Muscle of arm (tissue), 12 donors: ENCODE data around the gene GOLGA8B. TPM values are rescaled to one million over a fixed set of nuclear protein-coding genes. Genes with fewer than 3 reads are reported as not detected.
"Not testable (repeated sequence)": the region's sequence is repeated elsewhere in the genome, so short reads cannot be mapped to it uniquely, and the experiment has no call there.

Experiments used
- DNase-seq: peaks from one replicate; pipeline ENCODE4 v3.0.0-alpha.2; 2013
- polyA plus RNA-seq, 12 donors: library from polyadenylated mRNA; unstranded; fragments of 120-200 nt; gene quantifications; one replicate each; pipeline ENCODE4 v1.2.1, GENCODE V29; 2013; ENCODE audit not compliant: insufficient read length in 12 of 12

The GOLGA8B gene
- polyA plus RNA-seq, 12 donors, result 13.6 to 100 (median 43.6) TPM; not detected in 1

DNA sequence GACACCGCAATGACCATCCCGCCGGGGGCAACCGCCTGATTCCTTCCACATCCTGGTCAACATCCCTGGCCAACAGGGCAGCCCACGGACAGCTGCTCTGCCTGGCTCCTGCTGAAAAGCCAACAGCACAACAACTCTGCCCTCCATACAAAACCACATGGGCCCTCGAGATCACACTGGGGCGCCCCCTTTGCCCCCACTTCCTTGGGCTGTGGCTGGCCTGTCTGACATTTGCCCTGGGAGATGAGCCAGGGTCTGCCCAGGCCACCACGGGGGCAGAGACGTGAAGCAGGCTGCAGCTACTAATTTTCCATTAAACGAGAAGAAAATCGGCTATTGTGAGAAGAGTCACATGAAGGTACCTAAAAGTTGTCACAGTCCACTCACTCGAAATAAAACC is 16.3 kb downstream of the GOLGA8B start:
- not testable (repeated sequence) for DNase-seq

DNA sequence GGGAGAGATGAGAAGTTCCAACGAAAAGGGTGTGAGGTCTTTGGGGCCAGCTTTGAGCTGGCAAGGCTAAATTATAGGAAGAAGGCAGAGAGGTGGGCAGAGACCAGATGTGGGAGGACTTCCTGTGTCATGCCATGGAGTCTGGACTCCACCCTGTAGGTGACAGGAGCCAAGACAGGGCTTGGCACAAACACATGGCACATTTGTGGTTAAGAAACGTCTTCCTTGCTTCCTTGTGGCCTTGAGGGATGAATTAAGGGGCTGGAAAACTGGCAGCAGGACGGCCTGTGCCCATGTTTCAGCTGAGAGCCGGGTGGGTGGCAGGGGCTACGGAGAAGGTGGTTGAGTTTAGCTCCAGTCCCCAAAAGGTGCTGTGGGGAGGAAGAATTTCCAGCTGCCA is 18.7 kb downstream of the GOLGA8B start:
- not testable (repeated sequence) for DNase-seq

- not testable (repeated sequence) for DNase-seq
Observed at GRCh38 chr15:34560814-34561213, 22.6 kb downstream of the GOLGA8B start.

GRCh38 chr15:34559764-34560163 is 23.7 kb downstream of the GOLGA8B start:
- not testable (repeated sequence) for DNase-seq

DNA sequence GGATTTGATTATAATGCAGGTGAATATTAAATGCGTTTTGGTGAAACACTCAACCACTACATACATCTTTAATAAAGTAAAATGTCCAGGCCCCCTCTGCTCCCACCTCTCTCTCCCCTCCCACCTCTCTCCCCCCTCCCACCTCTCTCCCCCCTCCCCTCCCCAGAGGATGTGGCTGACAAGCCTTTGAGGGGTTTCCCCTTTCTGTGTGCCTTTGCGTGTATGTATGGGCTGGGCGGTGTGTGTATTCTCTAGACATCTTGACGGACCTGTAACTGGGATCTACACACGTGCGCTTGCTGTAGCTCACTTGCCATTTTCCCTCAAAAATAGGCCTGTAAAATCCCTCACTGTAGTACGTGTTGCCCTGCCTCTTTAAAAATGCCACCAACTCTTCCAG is 28.3 kb downstream of the GOLGA8B start:
- not testable (repeated sequence) for DNase-seq

DNA sequence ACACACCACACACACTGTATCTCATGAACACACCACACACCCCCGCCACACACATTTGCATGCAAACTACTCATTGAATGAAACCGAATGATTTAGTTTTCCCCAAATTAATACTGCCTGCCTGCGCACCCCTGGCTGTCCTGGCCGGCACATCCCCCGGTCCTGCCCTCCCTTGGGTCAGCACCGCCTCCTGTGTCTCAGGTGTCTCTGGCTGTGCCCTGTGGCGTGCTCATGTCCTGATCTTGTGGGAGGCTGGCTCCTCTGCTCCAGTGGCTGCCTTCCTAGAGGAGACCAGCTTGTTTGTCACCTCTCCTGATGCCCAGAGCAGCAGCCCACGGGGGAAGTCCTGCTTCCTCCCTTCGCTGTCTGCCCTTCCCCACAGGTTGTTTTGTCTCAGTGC is 28.7 kb downstream of the GOLGA8B start:
- not testable (repeated sequence) for DNase-seq

DNA sequence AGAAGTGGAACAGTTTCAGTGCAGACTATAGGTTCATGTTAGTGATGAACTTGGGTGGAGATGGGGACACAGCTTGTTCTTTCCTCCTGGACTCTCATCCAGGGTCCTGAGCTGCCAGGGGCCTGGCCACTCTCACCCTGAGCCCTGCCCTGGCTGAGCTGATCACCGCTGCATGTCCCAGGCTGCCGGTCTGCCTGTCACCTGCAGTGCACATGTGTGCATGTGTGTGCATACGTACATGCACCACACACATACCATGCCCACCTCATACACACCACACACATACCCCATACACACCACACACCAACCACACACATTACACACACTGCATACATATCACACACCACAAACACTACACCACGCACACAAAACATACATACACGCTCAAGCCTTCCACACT is 29.3 kb downstream of the GOLGA8B start:
- DNase-seq, result not testable (repeated sequence)

GRCh38 chr15:34550129-34550528 is 33.3 kb downstream of the GOLGA8B start:
- DNase-seq, result not testable (repeated sequence)

DNA sequence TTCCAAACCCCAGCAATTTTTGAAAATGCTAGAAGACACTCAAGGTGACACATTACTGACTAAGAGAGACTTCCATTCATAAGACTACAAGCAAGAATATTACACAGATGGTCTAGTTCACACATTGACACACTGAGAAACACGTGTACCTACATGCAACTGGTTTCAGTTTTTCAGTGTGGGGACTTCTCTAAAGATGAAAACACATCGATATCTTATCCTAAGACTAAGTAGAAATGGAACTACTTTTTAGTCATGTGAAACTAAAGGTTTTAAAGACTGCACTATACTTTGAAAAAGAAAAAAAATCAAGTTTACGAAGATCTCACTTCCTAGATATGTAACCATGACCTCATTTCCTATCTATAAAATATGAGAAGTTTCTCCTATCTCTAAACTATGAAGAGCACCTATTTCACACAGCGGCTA is 34.1 kb downstream of the GOLGA8B start:
- DNase-seq, result not testable (repeated sequence)

DNA sequence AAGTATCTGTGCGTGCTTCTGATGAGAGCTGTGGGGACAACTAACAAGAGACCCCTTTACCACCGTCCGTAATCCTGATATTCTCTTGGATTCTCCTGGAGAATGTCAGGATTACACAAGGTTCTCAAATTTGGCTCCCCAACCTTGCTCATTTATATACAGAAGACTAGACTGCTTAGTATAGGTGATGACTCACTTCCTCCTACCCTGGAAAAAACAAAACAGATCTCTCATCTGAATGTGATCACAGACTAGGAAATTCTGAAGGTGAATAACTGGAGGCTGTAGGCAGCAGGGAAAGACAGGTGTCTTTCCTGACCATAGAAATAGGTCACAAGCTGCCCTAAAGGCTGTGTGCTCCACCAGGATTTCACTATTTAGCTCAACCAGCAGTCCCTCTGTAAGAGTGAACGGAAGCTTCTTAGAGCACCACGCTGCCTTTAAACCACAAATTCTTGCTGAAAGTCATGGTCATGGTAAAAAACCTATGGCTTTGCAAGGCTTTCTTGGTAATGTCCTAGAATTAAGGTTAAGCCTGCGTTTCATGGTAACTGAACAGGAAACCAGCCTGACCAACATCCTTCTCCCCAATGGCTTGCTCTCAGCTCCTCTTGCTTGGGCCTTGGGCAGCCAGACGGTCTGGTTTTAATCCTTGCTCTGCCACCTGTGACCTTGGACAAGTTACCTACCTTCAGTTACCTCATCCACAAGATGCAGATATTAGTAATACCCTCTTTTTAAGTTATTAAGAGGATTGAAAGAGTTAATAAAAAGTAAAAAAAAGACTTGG is 39.4 kb downstream of the GOLGA8B start:
- DNase-seq, result not testable (repeated sequence)

DNA sequence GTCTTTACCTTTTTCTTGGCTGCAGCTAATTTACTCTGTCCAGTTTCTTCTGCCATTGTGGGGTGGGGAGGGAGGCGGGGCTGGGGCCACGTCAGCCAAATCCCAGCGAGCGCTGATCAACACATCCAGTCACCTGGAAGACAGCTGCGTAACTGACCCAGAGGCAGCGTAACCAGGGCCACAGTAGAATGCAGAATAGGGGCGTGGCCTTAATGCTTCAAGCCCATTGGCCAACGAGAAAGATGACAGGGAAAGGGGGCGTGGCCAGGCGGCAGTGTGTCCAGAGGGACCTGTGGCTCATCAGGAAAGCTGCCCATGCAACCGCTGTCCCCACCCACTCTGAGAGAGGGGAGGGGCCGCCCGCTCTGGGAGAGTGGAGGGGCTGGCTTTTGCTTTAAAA is 47.6 kb downstream of the GOLGA8B start:
- not testable (repeated sequence) for DNase-seq

Other genes with a start within 250 kb of the GOLGA8B start
- gene SLC12A6, start 245.9 kb downstream of the GOLGA8B start, polyA plus RNA-seq, result 10 to 100 TPM in 11 of 12 donors, not detected in 1; 14.3 to 26.0 (median 20.9) TPM
- gene NOP10, start 240.5 kb downstream of the GOLGA8B start, polyA plus RNA-seq, result 100 to 1,000 TPM in 5 of 12 donors, 10 to 100 TPM in 6, not detected in 1; 54.1 to 114 (median 99.4) TPM
- gene NUTM1, start 240.3 kb downstream of the GOLGA8B start, polyA plus RNA-seq, result under 1 TPM in 1 of 12 donors, not detected in 11; 0.05 TPM
- gene LPCAT4, start 216.5 kb downstream of the GOLGA8B start, polyA plus RNA-seq, result 10 to 100 TPM in 11 of 12 donors, not detected in 1; 25.1 to 61.9 (median 33.0) TPM
- gene GOLGA8A, start 145.8 kb downstream of the GOLGA8B start, polyA plus RNA-seq, result 100 to 1,000 TPM in 1 of 12 donors, 10 to 100 TPM in 10, not detected in 1; 21.5 to 171 (median 55.7) TPM
- gene GJD2, start 171.3 kb upstream of the GOLGA8B start, polyA plus RNA-seq, result 10 to 100 TPM in 1 of 12 donors, 1 to 10 TPM in 8, under 1 TPM in 1, not detected in 2; 0.89 to 10.8 (median 3.4) TPM
- over 10,000 TPM in 1 of 12 donors, 1,000 to 10,000 TPM in 11; 1,472 to 10,073 (median 8,823) TPM for gene ACTC1, start 211.9 kb upstream of the GOLGA8B start, polyA plus RNA-seq